HG03354 (cell line): ENCODE data around the gene REST.
"Not testable (repeated sequence)": the region's sequence is repeated elsewhere in the genome, so short reads cannot be mapped to it uniquely, and the experiment has no call there.

ENCODE experiments used
- ATAC-seq: cut with Tn5 transposase; IDR thresholded peaks from one replicate; pipeline ENCODE4 v1.9.1; 2021; ENCODE audit warnings: mild to moderate bottlenecking; ENCODE audit not compliant: unreplicated experiment, poor library complexity, severe bottlenecking

Gene REST

GRCh38 chr4:56906489-56907393 is 959 bp upstream of the REST start:
- ATAC-seq = no peak

GRCh38 chr4:56908206-56909085 is 746 bp downstream of the REST start:
- peak; percentile 62 for ATAC-seq

- ATAC-seq = peak; percentile 40
These were observed 1.6 kb downstream of the REST start for GRCh38 chr4:56909086-56909894.

DNA sequence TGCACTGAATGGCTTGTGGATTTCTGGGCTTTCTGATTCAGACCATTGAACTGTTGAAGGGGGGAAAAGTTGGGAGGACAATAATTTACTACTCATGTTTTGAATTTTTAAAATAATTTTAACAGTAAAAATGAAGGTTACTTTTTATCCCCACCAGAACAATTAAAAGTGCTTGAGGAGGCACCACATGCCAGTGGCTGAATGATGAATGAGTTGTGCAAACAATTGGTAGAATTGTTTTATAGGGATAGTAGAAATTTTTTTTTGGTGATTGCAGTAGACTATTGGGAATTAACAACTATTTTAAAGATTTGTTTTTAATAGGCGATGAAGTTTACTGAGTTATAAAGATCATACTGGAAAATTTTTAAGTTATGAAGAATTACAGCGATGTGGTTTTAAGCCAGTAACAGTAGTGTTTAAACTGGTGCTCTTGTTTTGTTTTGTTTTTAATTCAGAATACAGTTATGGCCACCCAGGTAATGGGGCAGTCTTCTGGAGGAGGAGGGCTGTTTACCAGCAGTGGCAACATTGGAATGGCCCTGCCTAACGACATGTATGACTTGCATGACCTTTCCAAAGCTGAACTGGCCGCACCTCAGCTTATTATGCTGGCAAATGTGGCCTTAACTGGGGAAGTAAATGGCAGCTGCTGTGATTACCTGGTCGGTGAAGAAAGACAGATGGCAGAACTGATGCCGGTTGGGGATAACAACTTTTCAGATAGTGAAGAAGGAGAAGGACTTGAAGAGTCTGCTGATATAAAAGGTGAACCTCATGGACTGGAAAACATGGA is 2.7 kb downstream of the REST start:
- ATAC-seq = no peak

GRCh38 chr4:56914336-56914735 is 6.6 kb downstream of the REST start:
- no peak for ATAC-seq

DNA sequence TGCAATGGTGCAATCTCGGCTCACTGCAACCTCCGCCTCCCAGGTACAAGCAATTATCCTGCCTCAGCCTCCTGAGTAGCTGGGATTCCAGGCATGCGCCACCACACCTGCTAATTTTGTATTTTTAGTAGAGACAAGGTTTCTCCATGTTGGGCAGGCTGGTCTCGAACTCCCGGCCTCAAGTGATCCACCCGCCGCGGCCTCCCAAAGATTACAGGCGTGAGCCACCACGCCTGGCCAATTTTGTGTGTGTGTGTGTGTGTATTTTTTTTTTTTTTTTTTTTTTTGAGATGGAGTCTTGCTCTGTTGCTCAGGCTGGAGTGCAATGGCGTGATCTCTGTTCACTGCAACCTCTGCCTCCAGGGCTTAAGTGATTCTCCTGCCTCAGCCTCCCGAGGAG is 7.3 kb downstream of the REST start:
- ATAC-seq = not testable (repeated sequence)

DNA sequence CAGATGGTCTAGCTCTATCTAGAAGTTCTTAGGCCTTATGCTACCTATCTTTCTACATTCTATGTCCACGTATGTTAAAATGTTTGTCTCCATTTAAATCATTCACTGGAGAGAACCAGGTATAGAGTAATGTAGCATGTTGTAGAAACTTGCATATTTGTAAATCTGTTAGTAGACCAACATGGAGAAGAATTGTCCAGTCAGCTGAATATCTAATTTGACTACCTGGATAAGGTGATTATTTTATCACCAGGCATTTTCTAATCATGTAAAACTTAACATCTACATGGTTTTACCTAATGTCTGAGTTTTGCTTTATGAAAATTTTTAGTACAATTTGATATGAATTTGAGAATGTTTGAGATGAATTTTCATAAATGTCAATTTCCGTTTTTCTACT is 19.5 kb downstream of the REST start:
- no peak for ATAC-seq

GRCh38 chr4:56930638-56931037 is 22.9 kb downstream of the REST start:
- ATAC-seq = no peak

- peak; percentile 58 for ATAC-seq
These were observed 24.2 kb downstream of the REST start for GRCh38 chr4:56931924-56932323.

GRCh38 chr4:56937262-56937661 is 29.6 kb downstream of the REST start:
- no peak for ATAC-seq

GRCh38 chr4:56939826-56940225 is 32.1 kb downstream of the REST start:
- not testable (repeated sequence) for ATAC-seq

DNA sequence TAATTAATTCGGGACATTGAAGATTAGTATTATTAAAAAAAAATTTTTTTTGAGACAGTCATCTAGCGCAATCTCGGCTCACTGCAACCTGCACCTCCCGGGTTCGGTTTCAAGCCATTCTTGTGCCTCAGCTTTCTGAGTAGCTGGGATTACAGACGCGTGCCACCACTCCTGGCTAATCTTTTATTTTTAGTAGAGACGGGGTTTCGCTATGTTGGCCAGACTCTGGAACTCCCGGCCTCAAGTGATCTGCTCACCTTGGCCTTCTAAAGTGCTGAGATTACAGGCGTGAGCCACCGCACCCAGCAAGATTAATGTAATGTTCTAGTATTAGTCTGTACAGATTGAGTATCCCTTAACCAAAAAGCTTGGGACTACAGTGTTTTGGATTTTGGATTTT is 32.7 kb downstream of the REST start:
- ATAC-seq = no peak

GRCh38 chr4:56940971-56941370 is 33.3 kb downstream of the REST start:
- no peak for ATAC-seq

- no peak for ATAC-seq
These were observed 33.7 kb downstream of the REST start for GRCh38 chr4:56941403-56941802.

DNA sequence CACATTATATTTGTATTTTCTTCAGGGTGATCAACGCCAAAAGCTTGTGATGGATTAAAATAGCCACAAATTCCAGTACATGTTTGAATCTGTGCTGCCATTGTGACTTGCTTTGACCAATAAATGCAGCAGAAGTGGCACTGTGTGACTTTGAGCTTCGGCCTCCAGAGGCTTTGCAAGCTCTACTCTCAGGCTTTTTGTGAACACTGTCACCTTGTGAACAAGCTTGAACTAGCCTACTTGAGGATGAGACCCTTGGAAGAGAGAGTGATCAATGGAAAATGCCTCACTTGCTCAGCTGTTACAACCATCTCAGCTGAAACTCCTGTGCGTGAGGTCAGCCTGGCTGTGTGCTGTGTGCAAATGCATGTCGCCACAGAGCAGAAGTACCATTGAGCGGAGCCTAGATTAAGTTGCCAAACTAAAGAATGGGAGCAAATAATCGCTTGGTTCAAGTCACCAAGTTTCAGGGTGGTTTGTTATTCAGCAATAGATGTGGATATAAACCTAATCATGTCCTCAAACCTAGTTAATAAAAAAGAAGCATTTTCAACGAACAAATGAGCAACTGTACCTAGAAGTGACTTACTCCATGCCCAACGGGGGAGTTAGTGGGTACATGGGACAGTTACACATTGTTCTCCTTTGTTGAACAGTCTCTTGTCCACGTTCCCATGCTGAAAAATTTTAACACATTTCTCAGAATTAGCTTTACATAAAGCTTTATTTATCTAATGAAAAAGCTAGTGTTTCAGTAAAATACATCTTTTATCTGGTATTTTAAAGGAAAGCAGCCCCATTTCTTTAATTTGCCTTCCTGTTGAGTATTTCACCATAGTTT is 46.2 kb downstream of the REST start:
- ATAC-seq = no peak

DNA sequence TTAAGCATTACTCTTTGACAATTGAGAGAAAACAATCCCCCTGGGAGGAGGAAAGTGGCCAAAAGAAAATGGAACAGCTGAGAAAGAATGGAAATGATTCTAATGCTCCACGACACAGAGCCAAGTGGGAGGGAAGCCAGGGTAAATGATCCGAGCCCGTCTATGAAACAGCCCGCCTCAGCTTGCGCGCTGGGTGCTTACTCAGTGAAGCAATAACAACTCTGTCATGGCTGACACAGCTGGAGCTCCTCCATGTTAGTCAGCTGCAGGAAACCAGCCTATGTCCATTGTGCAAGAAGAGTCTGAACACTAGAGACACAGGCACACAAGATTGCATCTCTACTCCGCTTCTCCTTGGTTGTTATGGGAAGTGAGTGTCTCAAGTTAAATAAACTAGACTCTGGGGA is 50.4 kb downstream of the REST start:
- no peak for ATAC-seq

GRCh38 chr4:56959100-56959499 is 51.4 kb downstream of the REST start:
- no peak for ATAC-seq

DNA sequence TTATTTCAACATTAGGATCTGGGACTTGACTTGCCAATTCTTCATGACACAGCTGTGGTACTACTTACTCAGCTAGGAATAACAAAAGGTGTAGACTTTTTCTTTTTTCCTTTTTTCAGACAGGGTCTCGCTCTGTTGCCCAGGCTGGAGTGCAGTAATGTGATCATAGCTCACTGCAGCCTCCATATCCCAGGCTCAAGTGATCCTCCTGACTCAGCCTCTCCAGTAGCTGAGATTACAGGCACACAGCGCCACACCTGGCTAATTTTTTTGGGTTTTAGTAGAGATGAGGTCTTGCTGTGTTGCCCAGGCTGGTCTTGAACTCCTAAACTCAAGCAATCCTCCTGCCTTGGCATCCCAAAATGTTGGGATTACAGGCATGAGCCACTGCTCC is 53.4 kb downstream of the REST start:
- ATAC-seq = no peak
